GM12878 (cell line): ENCODE data around the gene SWI5.

Experiments
- BACH1 ChIP-seq: fragments of 450-650 bp; IDR thresholded peaks from 2 replicates; pipeline ENCODE4 v1.6.1; 2017; ENCODE audit warnings: mild to moderate bottlenecking, borderline replicate concordance
- BCL3 ChIP-seq: IDR thresholded peaks from 2 replicates; pipeline ENCODE4 v1.6.1; 2011; ENCODE audit warnings: borderline replicate concordance, low read depth, mild to moderate bottlenecking, moderate library complexity, low read length; ENCODE audit not compliant: insufficient read depth, poor library complexity, severe bottlenecking
- BRCA1 ChIP-seq: IDR thresholded peaks from 2 replicates; pipeline ENCODE4 v1.6.1; 2011; ENCODE audit warnings: low read depth, low read length, improper control_type of control experiment
- CEBPB ChIP-seq, 2 experiments: fragments of 150-350 bp in 1 of 2; IDR thresholded peaks; 2 replicates each; pipeline ENCODE4 v1.6.1; 2012 to 2014; ENCODE audit warnings: low read depth in 2 of 2, low read length in 2 of 2, borderline replicate concordance in 1 of 2, inconsistent platforms in 1 of 2
- CHD2 ChIP-seq: IDR thresholded peaks from 2 replicates; pipeline ENCODE4 v1.6.1; 2011; ENCODE audit warnings: low read depth, low read length, improper control_type of control experiment, borderline replicate concordance
- CREB1 ChIP-seq: IDR thresholded peaks from 2 replicates; pipeline ENCODE4 v1.6.1; 2012; ENCODE audit warnings: low read depth, mild to moderate bottlenecking, inconsistent platforms
- CTCF ChIP-seq, 3 experiments: IDR thresholded peaks in 2 of 3; conservative IDR thresholded peaks in 1 of 3; 2 replicates each; pipeline ENCODE4 v1.5.1; 2011; ENCODE audit warnings: low read depth in 3 of 3, low read length in 3 of 3, mild to moderate bottlenecking in 3 of 3, control low read depth in 2 of 3, moderate library complexity in 2 of 3, inconsistent platforms in 1 of 3, mixed read lengths in 1 of 3; ENCODE audit not compliant: control insufficient read depth in 2 of 3, insufficient read depth in 1 of 3; ENCODE audit errors: extremely low read depth in 1 of 3
- GABPA ChIP-seq: IDR thresholded peaks from 2 replicates; pipeline ENCODE4 v1.6.1; 2014; ENCODE audit warnings: antibody characterized with exemption, low read depth, mild to moderate bottlenecking, inconsistent platforms
- POLR2A ChIP-seq: IDR thresholded peaks from 2 replicates; pipeline ENCODE4 v1.6.1; 2011; ENCODE audit warnings: low read depth, mild to moderate bottlenecking, low read length
- POLR2AphosphoS5 ChIP-seq: IDR thresholded peaks from 2 replicates; pipeline ENCODE4 v1.6.1; 2011; ENCODE audit warnings: mild to moderate bottlenecking, low read length, inconsistent platforms
- RAD51 ChIP-seq: fragments of 450-650 bp; IDR thresholded peaks from 2 replicates; pipeline ENCODE4 v1.6.1; 2016; ENCODE audit warnings: moderate library complexity, mild to moderate bottlenecking, inconsistent platforms
- SIN3A ChIP-seq: IDR thresholded peaks from 2 replicates; pipeline ENCODE4 v1.6.1; 2012; ENCODE audit warnings: low read depth, low read length, improper control_type of control experiment
- USF2 ChIP-seq: IDR thresholded peaks from 2 replicates; pipeline ENCODE4 v1.6.1; 2011; ENCODE audit warnings: low read depth, low read length, improper control_type of control experiment, borderline replicate concordance

GRCh38 chr9:128316421-128316820 lies 40.3 kb downstream of the SWI5 start:
- TF ChIP-seq BACH1 = no peak
- no peak for TF ChIP-seq CREB1
- TF ChIP-seq RAD51 = no peak
- no peak for TF ChIP-seq BCL3
- no peak for TF ChIP-seq CTCF (IDR thresholded peaks at IDR 0.05 in 2 of 3, conservative IDR thresholded peaks at IDR 0.05 in 1 of 3; ENCODE audit: control insufficient read depth in 2 of 3, extremely low read depth in 1 of 3, insufficient read depth in 1 of 3, low read depth in 3 of 3, low read length in 3 of 3)
- TF ChIP-seq CEBPB (IDR thresholded peaks at IDR 0.05; ENCODE audit: borderline replicate concordance in 1 of 2, low read depth in 2 of 2, low read length in 2 of 2) = no peak
- no peak for TF ChIP-seq POLR2AphosphoS5
- TF ChIP-seq GABPA = no peak
- TF ChIP-seq SIN3A = no peak
- no peak for TF ChIP-seq CHD2
- no peak for TF ChIP-seq BRCA1
- no peak for TF ChIP-seq USF2
- TF ChIP-seq POLR2A = no peak
